HL-60/S4 (cell line): ENCODE measurements around the gene LSS.
"Not testable (repeated sequence)": the region's sequence is repeated elsewhere in the genome, so short reads cannot be mapped to it uniquely, and the experiment has no call there.

Experiments
- in situ Hi-C: fragments of 300-500 bp; cut with MboI; formaldehyde crosslinking; loops from 2 replicates; pipeline ENCODE4 v1.14.3; 2022; ENCODE audit warnings: low sequenced_read_pairs

The LSS gene

DNA sequence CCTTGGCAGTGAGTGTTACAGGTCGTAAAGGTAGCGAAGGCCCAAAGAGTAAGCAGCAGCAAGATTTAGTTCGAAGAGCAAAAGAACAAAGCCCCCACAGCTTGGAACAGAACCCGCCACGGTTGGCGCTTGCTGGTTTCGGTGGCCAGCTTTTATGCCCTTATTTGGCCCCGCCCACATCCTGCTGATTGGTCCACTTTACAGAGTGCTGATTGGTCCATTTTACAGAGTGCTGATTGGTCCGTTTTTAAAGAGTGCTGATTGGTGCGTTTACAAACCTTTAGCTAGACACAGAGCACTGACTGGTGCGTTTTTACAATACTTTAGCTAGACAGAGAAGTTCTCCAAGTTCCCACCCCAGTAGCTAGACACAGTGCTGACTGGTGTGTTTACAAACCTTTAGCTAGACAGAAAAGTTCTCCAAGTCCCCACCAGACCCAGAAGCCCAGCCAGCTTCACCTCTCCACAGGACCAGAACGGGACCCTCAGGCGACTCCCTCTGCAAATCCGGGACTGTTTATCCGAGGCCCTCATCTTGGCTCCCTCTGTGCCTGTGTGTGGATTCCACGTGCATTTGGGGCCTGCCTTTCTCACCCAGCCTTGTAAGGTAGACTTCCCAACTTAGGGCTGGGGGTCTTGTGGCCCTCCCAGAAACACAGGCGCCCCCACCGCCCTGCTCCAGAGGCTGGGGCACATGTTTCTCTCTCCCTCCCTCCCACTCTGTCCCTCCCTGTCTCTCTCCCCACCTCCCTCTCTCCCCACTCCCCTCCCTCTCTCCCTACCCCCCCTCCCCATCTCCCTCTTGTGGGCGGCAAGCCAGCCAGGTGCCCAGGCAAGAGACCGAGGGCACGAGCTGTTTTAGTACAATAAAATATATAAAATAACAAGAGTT, 85.7 kb downstream of the LSS start:
- in situ Hi-C loops, result no loop called here

GRCh38 chr21:46141767-46142581, 86.6 kb downstream of the LSS start:
- in situ Hi-C loops, result no loop called here

GRCh38 chr21:46140352-46141003, 88.1 kb downstream of the LSS start:
- in situ Hi-C loops, result not testable (repeated sequence)

DNA sequence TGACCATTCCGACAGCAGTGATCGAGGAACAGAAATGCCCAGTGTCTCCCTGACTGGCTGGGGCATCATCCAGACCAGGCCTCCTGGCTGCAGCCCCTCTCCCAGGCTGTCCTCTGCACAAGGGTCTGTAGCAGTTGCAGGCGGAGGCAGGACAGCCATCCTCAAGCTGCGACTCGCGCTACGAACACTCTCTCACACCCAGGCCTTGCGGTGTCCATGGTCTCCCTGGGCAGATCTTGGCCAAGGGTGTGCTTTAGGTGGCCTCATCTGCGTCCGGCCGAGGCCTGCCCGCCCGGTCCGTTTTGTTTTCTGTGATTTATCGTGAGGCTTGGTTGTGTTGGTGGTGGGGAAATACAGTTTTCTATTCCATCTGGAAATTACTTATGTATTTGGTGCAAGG, 88.9 kb downstream of the LSS start:
- in situ Hi-C loops, result no loop called here

GRCh38 chr21:46138383-46138970, 90.1 kb downstream of the LSS start:
- in situ Hi-C loops, result no loop called here
